Smooth muscle cell (in vitro differentiated cells): Measurements from ENCODE around the gene GPR146. TPM values are rescaled to one million over a fixed set of nuclear protein-coding genes. Genes with fewer than 3 reads are reported as not detected.

ENCODE experiments used
- DNase-seq: peaks from one replicate; lab custom pipeline; 2025; ENCODE audit not compliant: unreplicated experiment; lab: John Stamatoyannopoulos, UW
- H2AFZ ChIP-seq: fragments of 200-600 bp; sonication (generic); 2 replicates; pipeline ENCODE4 v1.6.0; 2016; ENCODE audit warnings: antibody characterized with exemption, low read depth, mild to moderate bottlenecking
- H3F3A ChIP-seq: fragments of 200-600 bp; sonication (generic); 2 replicates; pipeline ENCODE4 v1.6.0; 2017; ENCODE audit warnings: antibody characterized with exemption, low read depth
- H3K27ac ChIP-seq: fragments of 200-600 bp; sonication (generic); 2 replicates; pipeline ENCODE4 v1.5.1; 2016; ENCODE audit warnings: low read depth, mild to moderate bottlenecking
- H3K27me3 ChIP-seq: fragments of 200-600 bp; sonication (generic); 2 replicates; pipeline ENCODE4 v1.6.1; 2016; ENCODE audit warnings: low read depth, mild to moderate bottlenecking
- H3K36me3 ChIP-seq: fragments of 200-600 bp; sonication (generic); 2 replicates; pipeline ENCODE4 v1.5.1; 2016; ENCODE audit warnings: low read depth
- H3K4me1 ChIP-seq: fragments of 200-600 bp; sonication (generic); 2 replicates; pipeline ENCODE4 v1.5.1; 2016; ENCODE audit warnings: low read depth
- H3K4me2 ChIP-seq: fragments of 200-600 bp; sonication (generic); 2 replicates; pipeline ENCODE4 v1.6.0; 2016; ENCODE audit warnings: mild to moderate bottlenecking
- H3K4me3 ChIP-seq: fragments of 200-600 bp; sonication (generic); 2 replicates; pipeline ENCODE4 v1.5.1; 2016; ENCODE audit warnings: mild to moderate bottlenecking
- H3K79me2 ChIP-seq: fragments of 200-600 bp; sonication (generic); 2 replicates; pipeline ENCODE4 v1.6.0; 2016; ENCODE audit warnings: low read depth, mild to moderate bottlenecking
- H3K9ac ChIP-seq: fragments of 200-600 bp; sonication (generic); 2 replicates; pipeline ENCODE4 v1.6.0; 2016; ENCODE audit warnings: low read depth
- H3K9me3 ChIP-seq: fragments of 200-600 bp; sonication (generic); replicated peaks from 2 replicates; pipeline ENCODE4 v1.5.1; 2016; ENCODE audit warnings: low read depth
- H4K20me1 ChIP-seq: fragments of 200-600 bp; sonication (generic); 2 replicates; pipeline ENCODE4 v1.6.0; 2016; ENCODE audit warnings: low read depth
- CTCF ChIP-seq: fragments of 200-600 bp; sonication (generic); IDR thresholded peaks from 2 replicates; pipeline ENCODE4 v1.5.1; 2017; ENCODE audit warnings: borderline replicate concordance, mild to moderate bottlenecking, antibody characterized with exemption; ENCODE audit not compliant: insufficient read depth, poor library complexity, severe bottlenecking
- WGBS: methylation state at CpG from one replicate; pipeline ENCODE4 v1.1.7; 2016; ENCODE audit warnings: low lambda C conversion rate; 5-methylcytosine and 5-hydroxymethylcytosine counted together
- polyA plus RNA-seq: library from polyadenylated mRNA; unstranded; fragments of >200 nt; fragmentation: Nextera tagmentation; extraction: Ambion mirVana; gene quantifications from 2 replicates; pipeline ENCODE4 v1.2.1, GENCODE V29; 2016
- total RNA-seq: library from RNA; depleted of rRNA; stranded (reverse); fragments of >200 nt; gene quantifications from 2 replicates; pipeline ENCODE4 v1.2.3, GENCODE V29; 2014

The GPR146 gene
- total and polyA plus RNA-seq, 2 experiments from 2014 or later, result 1.8 to 2.2 TPM

GRCh38 chr7:1063361-1063760 lies 19.0 kb downstream of the GPR146 start:
- 97% methylated on average over 21 of the region's 21 CpGs for WGBS
- Histone ChIP-seq H3F3A (no peaks in the 10 kb centered on the region), H3K79me2 (no peaks in the 10 kb centered on the region), H3K4me3 (no peak overlapping the region), H4K20me1 (peaks cover 82% of the 10 kb centered on the region), H3K4me1 (peaks cover 13% of the 10 kb centered on the region), H3K36me3 (no peaks in the 10 kb centered on the region), H3K9me3 (no peaks in the 10 kb centered on the region), H3K27me3 (no peaks in the 10 kb centered on the region), H3K27ac (no peak overlapping the region), H2AFZ (no peak overlapping the region), H3K4me2 (no peak overlapping the region), H3K9ac (no peak overlapping the region)
- no peak for TF ChIP-seq CTCF
- no peak for DNase-seq

GRCh38 chr7:1064581-1064980 lies 20.2 kb downstream of the GPR146 start:
- H4K20me1 ChIP-seq, result peaks cover 75% of the 10 kb centered on the region
- H3K36me3 ChIP-seq, result no peaks in the 10 kb centered on the region
- no peaks in the 10 kb centered on the region for H3K27me3 ChIP-seq
- no peak for TF ChIP-seq CTCF
- WGBS, result 81% methylated on average over 8 of the region's 13 CpGs
- H3K4me3 ChIP-seq, result no peak overlapping the region
- H3K9me3 ChIP-seq, result no peaks in the 10 kb centered on the region
- no peak for DNase-seq
- no peaks in the 10 kb centered on the region for H3F3A ChIP-seq
- H3K4me2 ChIP-seq, result no peak overlapping the region
- peaks cover 13% of the 10 kb centered on the region for H3K4me1 ChIP-seq
- no peak overlapping the region for H3K27ac ChIP-seq
- no peak overlapping the region for H3K9ac ChIP-seq
- no peaks in the 10 kb centered on the region for H3K79me2 ChIP-seq
- H2AFZ ChIP-seq, result no peak overlapping the region

GRCh38 chr7:1065263-1065584 lies 20.9 kb downstream of the GPR146 start:
- no peaks in the 10 kb centered on the region for H3K79me2 ChIP-seq
- no peak overlapping the region for H3K9ac ChIP-seq
- no peaks in the 10 kb centered on the region for H3K27me3 ChIP-seq
- H3K27ac ChIP-seq, result no peak overlapping the region
- peak overlapping the region; percentile 72 for H3K4me2 ChIP-seq
- no peaks in the 10 kb centered on the region for H3K36me3 ChIP-seq
- no peaks in the 10 kb centered on the region for H3K9me3 ChIP-seq
- DNase-seq, result no peak
- no peak overlapping the region for H2AFZ ChIP-seq
- H3F3A ChIP-seq, result no peaks in the 10 kb centered on the region
- peaks cover 11% of the 10 kb centered on the region for H3K4me1 ChIP-seq
- 89% methylated on average over 10 of the region's 12 CpGs for WGBS
- no peak overlapping the region for H3K4me3 ChIP-seq
- peaks cover 72% of the 10 kb centered on the region for H4K20me1 ChIP-seq
- TF ChIP-seq CTCF, result no peak

GRCh38 chr7:1065585-1066241 lies 21.4 kb downstream of the GPR146 start:
- Histone ChIP-seq H3K27ac (no peak overlapping the region), H3K79me2 (no peaks in the 10 kb centered on the region), H3K4me1 (peaks cover 6% of the 10 kb centered on the region), H3F3A (no peaks in the 10 kb centered on the region), H3K36me3 (no peaks in the 10 kb centered on the region), H4K20me1 (peaks cover 67% of the 10 kb centered on the region), H3K4me2 (peak overlapping the region; percentile 72), H3K9ac (no peak overlapping the region), H2AFZ (no peak overlapping the region), H3K9me3 (no peaks in the 10 kb centered on the region), H3K27me3 (no peaks in the 10 kb centered on the region), H3K4me3 (no peak overlapping the region)
- 11% methylated on average over 36 of the region's 48 CpGs for WGBS
- peak; percentile 41 for DNase-seq
- peak; percentile 81 for TF ChIP-seq CTCF
